CD1c-positive myeloid dendritic cell (primary cell): ENCODE results near the gene GABRQ.

Experiments used
- DNase-seq: peaks from one replicate; pipeline ENCODE4 v3.0.0-alpha.2; 2016; ENCODE audit errors: extremely low spot score

The GABRQ gene

DNA sequence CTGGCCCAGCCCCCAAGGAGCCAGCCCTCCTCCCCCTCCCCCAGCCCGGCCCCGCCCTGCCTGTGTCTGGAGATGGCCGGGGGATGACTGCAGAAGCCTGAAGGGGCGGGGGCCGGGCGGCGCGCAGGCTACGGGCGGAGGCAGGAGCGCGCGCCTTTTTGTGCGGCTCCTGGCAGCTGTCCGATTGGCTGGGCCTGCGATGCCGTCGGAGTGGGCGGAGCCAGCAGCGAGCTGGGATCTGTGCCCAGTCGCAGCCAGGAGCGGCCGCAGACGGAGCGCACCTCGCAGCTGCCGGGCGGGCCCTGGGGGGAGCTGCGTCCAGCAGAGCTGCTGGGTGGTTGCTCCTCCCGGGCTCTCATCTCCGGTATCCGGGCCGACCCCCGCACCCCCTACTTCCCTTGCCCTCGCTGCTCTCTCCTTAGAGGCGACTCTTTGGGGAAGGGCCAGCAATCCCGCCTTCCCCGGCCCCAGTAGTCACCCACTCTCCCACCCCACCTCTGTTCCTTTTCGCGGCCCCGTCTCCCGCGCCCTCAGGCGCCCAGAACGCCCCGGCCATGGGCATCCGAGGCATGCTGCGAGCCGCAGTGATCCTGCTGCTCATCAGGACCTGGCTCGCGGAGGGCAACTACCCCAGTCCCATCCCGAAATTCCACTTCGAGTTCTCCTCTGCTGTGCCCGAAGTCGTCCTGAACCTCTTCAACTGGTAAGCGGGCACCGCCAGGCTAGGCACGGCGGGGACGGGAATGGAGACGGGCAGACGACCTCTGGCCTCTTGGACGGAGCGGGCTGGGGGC lies at the start of gene GABRQ:
TSS of gene GABRQ (plus strand) at position 247 of the 794 bp plus-strand sequence. CDS start at position 555, 308 bp downstream.
- no peak for DNase-seq

DNA sequence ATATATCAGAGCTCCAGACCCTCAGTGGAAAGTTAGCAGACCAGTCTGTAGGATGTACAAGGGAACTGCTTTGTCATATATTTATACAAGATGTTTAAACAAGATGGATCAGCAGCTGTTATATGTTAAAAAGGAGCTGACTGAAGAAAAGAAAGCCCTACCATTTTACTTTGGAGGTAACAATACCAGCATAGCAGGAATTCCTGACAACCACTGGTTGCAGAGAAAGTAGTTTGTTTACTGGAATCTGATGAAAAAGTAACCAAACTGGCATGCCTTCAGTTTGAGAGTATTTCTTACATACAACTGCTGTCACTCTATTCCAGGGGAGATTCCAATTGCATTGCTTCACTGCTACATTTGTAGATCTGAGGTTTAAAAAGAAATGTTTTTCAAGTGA lies 49.5 kb upstream of the GABRQ start:
- DNase-seq: no peak

DNA sequence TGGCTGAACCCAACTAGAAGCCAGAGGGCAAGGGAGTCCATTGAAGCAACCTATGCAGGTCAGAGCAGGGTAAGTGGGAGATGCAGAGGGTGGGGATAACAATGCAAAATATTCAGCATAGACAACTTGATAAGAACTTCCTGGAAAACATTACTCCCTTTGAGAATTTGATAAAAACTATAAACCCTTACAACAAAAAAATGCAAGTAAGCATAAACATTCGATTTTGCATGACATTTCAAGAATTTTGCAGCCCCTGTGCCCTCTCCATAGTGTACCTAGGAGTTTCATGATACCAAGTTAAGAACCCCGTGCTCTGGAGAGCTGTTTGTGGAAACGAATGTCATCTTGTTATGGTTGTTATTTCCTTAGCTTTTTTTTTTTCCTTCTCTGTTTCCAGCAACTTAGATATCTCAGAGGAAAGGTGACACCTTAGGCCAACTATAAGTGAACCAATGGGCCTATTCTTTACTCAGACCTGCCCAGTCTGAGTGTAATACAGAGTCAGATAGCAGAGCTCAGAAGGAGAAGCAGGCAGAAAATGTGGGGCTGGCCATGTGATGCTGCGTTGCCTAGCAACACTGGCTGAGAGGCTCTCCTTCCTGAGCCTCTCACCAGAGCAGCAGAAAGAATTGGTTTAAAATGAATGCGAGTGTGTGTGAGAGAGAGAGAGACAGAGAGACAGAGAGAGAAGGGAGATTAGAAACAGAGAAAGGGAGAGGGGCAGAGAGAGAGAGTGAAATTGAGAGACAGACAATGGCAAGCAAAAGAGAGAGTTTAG lies 36.7 kb upstream of the GABRQ start:
- no peak for DNase-seq

- no peak for DNase-seq
Measured at GRCh38 chrX:152601848-152602616, 35.7 kb upstream of the GABRQ start.

DNA sequence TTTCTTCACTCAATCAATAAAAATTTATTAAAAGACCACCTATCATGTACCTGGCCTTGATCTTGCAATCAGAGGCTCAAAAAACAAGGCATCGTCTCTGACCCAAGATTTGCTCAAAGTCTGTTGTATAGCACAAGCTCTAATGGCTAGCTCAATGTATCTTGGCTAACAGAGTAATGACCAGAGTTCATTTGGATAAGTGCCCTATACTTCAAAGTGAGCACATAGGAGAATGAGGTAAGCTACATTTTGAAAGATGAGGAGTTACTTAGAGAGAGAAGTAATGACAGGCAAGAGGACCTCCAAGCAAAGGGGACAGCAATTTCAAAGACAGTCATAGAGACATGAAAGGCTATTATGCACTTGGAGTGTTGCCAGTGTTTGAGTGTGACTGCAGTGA lies 22.9 kb upstream of the GABRQ start:
- no peak for DNase-seq

DNA sequence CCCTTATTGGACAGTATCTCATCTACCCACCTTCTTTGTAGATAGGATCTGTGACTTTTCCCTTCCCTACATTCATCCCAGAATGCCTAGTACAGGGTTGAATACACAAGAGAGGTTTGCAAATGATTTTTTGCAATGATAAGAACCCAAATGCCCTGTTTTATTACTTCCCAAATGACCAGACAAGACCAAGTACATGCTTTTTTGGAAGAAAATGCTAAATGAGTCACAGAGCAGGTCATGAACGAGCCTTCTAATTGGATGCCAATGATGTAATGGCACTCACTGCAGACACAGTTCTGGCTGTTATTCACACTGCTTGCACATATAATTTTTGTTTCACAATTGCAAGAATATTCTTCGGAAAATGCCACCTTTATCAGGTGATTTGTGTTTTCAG lies 17.8 kb upstream of the GABRQ start:
- no peak for DNase-seq

GRCh38 chrX:152632445-152633097 lies 5.1 kb upstream of the GABRQ start:
- peak; percentile 23 for DNase-seq

- DNase-seq: no peak
Measured at GRCh38 chrX:152635941-152636340, 1.8 kb upstream of the GABRQ start.

GRCh38 chrX:152638443-152638904 lies 779 bp downstream of the GABRQ start:
- DNase-seq: no peak

GRCh38 chrX:152639426-152639825 lies 1.7 kb downstream of the GABRQ start:
- DNase-seq: no peak

DNA sequence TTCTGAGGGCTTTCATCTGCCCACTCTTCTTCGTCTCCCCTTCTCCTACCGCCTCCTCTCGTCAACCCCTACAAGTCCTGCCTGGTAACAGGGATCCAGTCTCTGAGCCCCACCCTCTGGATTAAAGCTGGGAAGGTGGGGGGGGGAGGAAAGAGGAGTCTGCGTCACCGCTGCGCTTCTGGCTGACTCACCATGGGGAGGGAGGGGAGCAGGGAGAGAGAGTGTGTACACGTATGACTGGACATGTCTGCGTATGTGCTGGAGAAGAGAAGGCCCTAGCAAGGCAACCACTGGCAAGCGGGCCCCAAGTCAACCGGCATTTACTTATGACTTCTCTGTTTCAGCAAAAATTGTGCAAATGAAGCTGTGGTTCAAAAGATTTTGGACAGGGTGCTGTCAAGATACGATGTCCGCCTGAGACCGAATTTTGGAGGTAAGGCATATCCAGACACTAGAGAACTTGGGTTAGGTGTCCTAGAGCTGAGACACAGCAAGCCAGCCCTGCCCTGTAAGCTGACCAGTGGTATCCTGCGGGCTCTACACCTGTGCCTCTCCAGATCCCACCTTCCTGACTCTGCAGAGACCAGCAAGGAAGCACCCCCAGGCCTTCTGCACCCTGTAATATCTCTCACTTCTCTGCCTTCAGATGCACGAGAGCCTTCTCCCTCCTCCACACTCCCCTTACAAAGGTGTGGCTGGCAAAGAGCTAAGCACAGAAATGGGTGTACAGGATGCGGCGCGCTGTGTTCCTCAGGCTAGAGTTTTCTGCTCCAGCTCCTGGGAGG lies 2.5 kb downstream of the GABRQ start:
- DNase-seq: no peak

- DNase-seq: no peak
Measured at GRCh38 chrX:152641256-152641875, 3.7 kb downstream of the GABRQ start.

DNA sequence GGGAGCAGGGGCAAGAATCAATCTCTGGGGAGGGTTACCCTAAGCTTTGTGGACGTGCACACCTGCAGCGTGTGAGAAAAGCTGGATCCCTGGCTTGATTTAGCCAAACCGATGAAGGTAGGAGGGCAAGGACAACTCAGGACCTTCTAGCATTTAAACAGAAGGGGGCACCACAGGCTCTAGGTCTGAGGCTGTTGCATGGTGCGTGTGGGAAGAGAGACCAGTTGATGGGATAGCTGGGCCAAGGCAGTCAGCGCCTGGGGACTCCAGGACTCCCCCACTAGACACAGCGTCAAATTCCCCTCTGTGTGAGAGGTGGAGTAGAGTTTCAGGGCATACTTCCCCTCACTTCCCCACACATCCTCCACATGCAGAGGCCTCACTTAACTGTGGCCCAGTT lies 4.3 kb downstream of the GABRQ start:
- DNase-seq: no peak

DNA sequence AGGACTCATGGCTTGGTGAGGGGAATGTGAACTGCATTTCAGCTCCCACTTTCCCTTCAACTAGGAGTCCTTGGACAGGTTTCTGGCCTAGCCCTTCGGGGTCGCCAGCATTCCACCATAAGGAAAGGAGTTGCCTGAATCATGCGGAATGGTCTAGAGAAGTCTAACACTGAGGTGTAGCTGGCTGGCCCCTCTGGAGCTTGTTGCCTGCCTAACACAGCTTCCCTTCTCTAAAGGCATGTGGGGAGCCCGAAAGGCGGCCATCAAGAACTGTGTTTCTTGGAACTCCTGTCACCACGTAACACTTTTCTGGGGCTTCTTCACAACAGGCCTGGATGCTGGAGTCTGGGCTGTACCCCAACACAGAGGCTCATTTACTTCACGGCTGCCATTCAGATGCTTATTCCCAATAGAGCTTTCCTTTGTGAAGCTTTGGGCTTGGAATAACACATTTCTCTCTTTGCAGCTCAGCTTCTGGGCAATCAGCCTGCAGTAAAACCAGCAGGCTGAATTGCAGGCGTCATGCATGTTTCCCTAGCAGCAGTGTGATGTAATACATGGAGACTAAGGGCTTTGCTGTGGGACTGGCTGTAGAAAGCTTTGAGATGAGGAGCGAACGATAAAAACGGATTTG lies 5.4 kb downstream of the GABRQ start:
- DNase-seq: no peak

DNA sequence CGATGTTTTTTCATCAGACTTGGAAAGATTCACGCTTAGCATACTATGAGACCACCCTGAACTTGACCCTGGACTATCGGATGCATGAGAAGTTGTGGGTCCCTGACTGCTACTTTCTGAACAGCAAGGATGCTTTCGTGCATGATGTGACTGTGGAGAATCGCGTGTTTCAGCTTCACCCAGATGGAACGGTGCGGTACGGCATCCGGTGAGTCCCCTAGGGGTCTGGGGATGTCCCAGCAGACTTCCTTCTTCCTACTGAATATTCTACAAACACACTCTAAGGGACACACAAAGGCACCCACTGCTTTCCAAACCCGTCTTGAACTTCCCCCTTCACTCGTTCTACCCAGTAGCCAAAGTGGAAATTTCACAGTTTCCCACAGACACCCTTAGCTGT lies 9.3 kb downstream of the GABRQ start:
- no peak for DNase-seq

- no peak for DNase-seq
Measured at GRCh38 chrX:152647978-152648377, 10.3 kb downstream of the GABRQ start.

DNA sequence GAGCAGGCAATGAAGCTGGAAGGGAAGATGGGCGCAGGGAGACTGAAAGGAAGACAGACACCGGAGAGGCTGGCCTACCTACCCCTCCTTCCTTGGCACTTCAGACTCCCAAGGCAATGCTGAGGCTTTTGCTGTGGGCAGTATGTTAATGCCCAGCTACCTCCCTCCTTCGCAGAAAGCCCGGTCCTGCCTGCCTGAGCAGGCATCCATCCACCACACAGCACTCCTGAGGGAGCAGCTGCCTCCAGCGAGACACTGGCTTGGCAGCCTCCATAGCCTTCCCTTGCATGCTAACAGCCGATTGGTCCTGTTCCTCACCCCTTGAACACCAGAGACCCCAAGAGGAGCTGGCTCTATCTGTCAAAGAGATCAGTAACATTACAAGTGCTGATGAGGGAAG lies 14.4 kb downstream of the GABRQ start:
- DNase-seq: no peak

GRCh38 chrX:152652467-152652866 lies 14.8 kb downstream of the GABRQ start:
- no peak for DNase-seq

- no peak for DNase-seq
Measured at GRCh38 chrX:152656087-152656486, 18.4 kb downstream of the GABRQ start.

GRCh38 chrX:152656890-152657289 lies 19.2 kb downstream of the GABRQ start:
- no peak for DNase-seq
